SK-N-SH treated with all-trans-retinoic acid at 6 μM for 48 hours (cell line): ENCODE data around the gene ZMYND8.

Experiments
- ATAC-seq: fragments of 200-7000 bp; cut with Tn5 transposase; 3 replicates; pipeline ENCODE4 v1.9.1; 2020; ENCODE audit warnings: mild to moderate bottlenecking, moderate library complexity
- ARNTL ChIP-seq: fragments of 450-650 bp; formaldehyde crosslinking; IDR thresholded peaks from 2 replicates; pipeline ENCODE4 v1.5.0; 2020; ENCODE audit warnings: low read depth, mild to moderate bottlenecking, moderate library complexity, borderline replicate concordance
- BACH2 ChIP-seq: fragments of 250-450 bp; sonication (Bioruptor Pico); IDR thresholded peaks from 2 replicates; pipeline ENCODE4 v1.9.0; 2021; ENCODE audit warnings: mild to moderate bottlenecking, borderline replicate concordance
- CSDC2 ChIP-seq: fragments of 250-450 bp; sonication (Bioruptor Pico); IDR thresholded peaks from 2 replicates; pipeline ENCODE4 v1.5.0; 2020; ENCODE audit warnings: mild to moderate bottlenecking, moderate library complexity
- ESRRG ChIP-seq: fragments of 250-450 bp; sonication (Bioruptor Pico); IDR thresholded peaks from 2 replicates; pipeline ENCODE4 v1.6.1; 2021; ENCODE audit warnings: mild to moderate bottlenecking
- ISL1 ChIP-seq: fragments of 250-450 bp; sonication (Bioruptor Pico); IDR thresholded peaks from 2 replicates; pipeline ENCODE4 v2.1.2; 2022; ENCODE audit warnings: mild to moderate bottlenecking, moderate library complexity
- PATZ1 ChIP-seq: fragments of 250-450 bp; sonication (Bioruptor Pico); IDR thresholded peaks from 2 replicates; pipeline ENCODE4 v1.8.0; 2020; ENCODE audit warnings: mild to moderate bottlenecking, moderate library complexity, borderline replicate concordance
- PPARA ChIP-seq: fragments of 250-450 bp; sonication (Bioruptor Pico); IDR thresholded peaks from 2 replicates; pipeline ENCODE4 v1.5.0; 2020; ENCODE audit warnings: mild to moderate bottlenecking, borderline replicate concordance
- RARB ChIP-seq: fragments of 250-450 bp; sonication (Bioruptor Pico); IDR thresholded peaks from 2 replicates; pipeline ENCODE4 v1.8.0; 2021; ENCODE audit warnings: mild to moderate bottlenecking, moderate library complexity
- SNAI2 ChIP-seq: fragments of 250-450 bp; sonication (Bioruptor Pico); IDR thresholded peaks from 2 replicates; pipeline ENCODE4 v1.5.0; 2020; ENCODE audit warnings: mild to moderate bottlenecking, moderate library complexity
- TCF4 ChIP-seq: fragments of 250-450 bp; sonication (Bioruptor Pico); IDR thresholded peaks from 2 replicates; pipeline ENCODE4 v1.8.0; 2021; ENCODE audit warnings: mild to moderate bottlenecking, moderate library complexity, borderline replicate concordance
- TSHZ2 ChIP-seq: fragments of 250-450 bp; sonication (Bioruptor Pico); IDR thresholded peaks from 2 replicates; pipeline ENCODE4 v1.5.0; 2020; ENCODE audit warnings: mild to moderate bottlenecking, moderate library complexity
- ZC3H10 ChIP-seq: fragments of 250-450 bp; sonication (Bioruptor Pico); IDR thresholded peaks from 2 replicates; pipeline ENCODE4 v1.5.1; 2021; ENCODE audit warnings: mild to moderate bottlenecking, moderate library complexity
- ZFP3 ChIP-seq: fragments of 250-450 bp; sonication (Bioruptor Pico); IDR thresholded peaks from 2 replicates; pipeline ENCODE4 v1.5.0; 2020; ENCODE audit warnings: mild to moderate bottlenecking, moderate library complexity
- ZFP30 ChIP-seq: fragments of 450-650 bp; formaldehyde crosslinking; IDR thresholded peaks from 2 replicates; pipeline ENCODE4 v1.5.0; 2022; ENCODE audit warnings: mild to moderate bottlenecking, moderate library complexity
- ZNF565 ChIP-seq: fragments of 450-650 bp; formaldehyde crosslinking; conservative IDR thresholded peaks from 2 replicates; pipeline ENCODE4 v1.5.0; 2020; ENCODE audit warnings: low read depth, mild to moderate bottlenecking, moderate library complexity
- ZNF70 ChIP-seq: fragments of 450-650 bp; formaldehyde crosslinking; IDR thresholded peaks from 2 replicates; pipeline ENCODE4 v1.5.0; 2020; ENCODE audit warnings: mild to moderate bottlenecking, moderate library complexity
- ZNF8 ChIP-seq: fragments of 450-650 bp; formaldehyde crosslinking; IDR thresholded peaks from 2 replicates; pipeline ENCODE4 v1.5.0; 2020; ENCODE audit warnings: mild to moderate bottlenecking, moderate library complexity
- TF ChIP-seq, protein P1 (sequence below): fragments of 250-450 bp; sonication (Bioruptor Pico); IDR thresholded peaks from 2 replicates; pipeline ENCODE4 v1.5.1; 2021; ENCODE audit warnings: mild to moderate bottlenecking, moderate library complexity
- TF ChIP-seq, protein P2 (sequence below): fragments of 250-450 bp; sonication (Bioruptor Pico); IDR thresholded peaks from 2 replicates; pipeline ENCODE4 v1.5.1; 2020; ENCODE audit warnings: low read depth, mild to moderate bottlenecking, moderate library complexity
- TF ChIP-seq, protein P3 (sequence below): fragments of 250-450 bp; sonication (Bioruptor Pico); IDR thresholded peaks from 2 replicates; pipeline ENCODE4 v1.8.0; 2021; ENCODE audit warnings: low read depth, mild to moderate bottlenecking, moderate library complexity, borderline replicate concordance

The ZMYND8 gene

GRCh38 chr20:47318027-47318585 lies 38.4 kb downstream of the ZMYND8 start (continued):
- TF ChIP-seq RARB (CRISPR knock-in tag), result no peak
- TF ChIP-seq, protein P1, sequence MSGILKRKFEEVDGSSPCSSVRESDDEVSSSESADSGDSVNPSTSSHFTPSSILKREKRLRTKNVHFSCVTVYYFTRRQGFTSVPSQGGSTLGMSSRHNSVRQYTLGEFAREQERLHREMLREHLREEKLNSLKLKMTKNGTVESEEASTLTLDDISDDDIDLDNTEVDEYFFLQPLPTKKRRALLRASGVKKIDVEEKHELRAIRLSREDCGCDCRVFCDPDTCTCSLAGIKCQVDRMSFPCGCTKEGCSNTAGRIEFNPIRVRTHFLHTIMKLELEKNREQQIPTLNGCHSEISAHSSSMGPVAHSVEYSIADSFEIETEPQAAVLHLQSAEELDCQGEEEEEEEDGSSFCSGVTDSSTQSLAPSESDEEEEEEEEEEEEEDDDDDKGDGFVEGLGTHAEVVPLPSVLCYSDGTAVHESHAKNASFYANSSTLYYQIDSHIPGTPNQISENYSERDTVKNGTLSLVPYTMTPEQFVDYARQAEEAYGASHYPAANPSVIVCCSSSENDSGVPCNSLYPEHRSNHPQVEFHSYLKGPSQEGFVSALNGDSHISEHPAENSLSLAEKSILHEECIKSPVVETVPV, result no peak
- TF ChIP-seq ZC3H10 (CRISPR knock-in tag), result no peak
- TF ChIP-seq ARNTL (CRISPR knock-in tag), result no peak
- 0 out of 2 replicates have a peak, but pooled peaks have one; percentile 15 for TF ChIP-seq SNAI2
- TF ChIP-seq TSHZ2 (CRISPR knock-in tag), result no peak
- TF ChIP-seq, all 23 proteins: peak for 5

DNA sequence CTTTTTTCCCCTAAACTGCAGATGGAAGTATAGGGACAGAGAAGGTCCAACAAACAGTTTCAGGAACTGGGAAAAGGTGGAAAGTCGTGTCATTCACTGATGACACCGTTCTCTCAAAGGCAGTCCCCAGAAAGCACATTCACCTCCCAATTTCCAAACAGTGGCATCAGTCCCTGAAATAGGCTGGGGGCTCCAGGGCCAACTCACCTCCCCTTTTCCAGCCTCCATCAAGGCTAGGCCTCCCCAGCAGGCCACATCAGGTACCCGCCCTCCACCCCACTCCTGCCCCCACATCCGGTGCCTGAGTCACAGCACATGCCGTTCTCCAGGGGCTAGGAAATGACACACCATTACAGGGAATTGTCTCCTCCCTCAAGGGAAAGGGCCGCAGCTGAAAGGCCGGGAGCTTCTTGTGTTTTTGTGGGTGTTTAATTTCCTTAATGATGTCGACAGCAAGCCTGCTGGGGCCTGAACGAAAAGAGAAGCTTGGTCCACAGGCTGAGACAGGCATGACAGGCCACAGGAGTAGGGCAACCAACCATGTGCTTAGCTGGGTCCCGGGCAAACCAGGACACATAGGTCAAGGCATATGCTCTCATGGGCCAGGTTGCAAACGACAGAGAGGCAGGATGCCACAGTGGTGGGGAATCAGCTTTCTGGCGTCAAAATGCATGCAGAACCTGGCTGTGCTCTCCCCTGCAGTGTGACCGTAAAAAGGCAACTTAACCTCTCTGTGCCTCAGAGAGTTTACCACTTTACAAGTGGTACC lies 39.2 kb downstream of the ZMYND8 start:
- TF ChIP-seq ARNTL (CRISPR knock-in tag), result no peak
- TF ChIP-seq, protein P2, sequence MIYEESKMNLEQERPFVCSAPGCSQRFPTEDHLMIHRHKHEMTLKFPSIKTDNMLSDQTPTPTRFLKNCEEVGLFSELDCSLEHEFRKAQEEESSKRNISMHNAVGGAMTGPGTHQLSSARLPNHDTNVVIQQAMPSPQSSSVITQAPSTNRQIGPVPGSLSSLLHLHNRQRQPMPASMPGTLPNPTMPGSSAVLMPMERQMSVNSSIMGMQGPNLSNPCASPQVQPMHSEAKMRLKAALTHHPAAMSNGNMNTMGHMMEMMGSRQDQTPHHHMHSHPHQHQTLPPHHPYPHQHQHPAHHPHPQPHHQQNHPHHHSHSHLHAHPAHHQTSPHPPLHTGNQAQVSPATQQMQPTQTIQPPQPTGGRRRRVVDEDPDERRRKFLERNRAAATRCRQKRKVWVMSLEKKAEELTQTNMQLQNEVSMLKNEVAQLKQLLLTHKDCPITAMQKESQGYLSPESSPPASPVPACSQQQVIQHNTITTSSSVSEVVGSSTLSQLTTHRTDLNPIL (CRISPR knock-in tag), result no peak
- peak; percentile 72; the same call in 1 of the 2 replicates for TF ChIP-seq ZFP3 (CRISPR knock-in tag)
- no peak for TF ChIP-seq ZNF8 (CRISPR knock-in tag)
- no peak for TF ChIP-seq ZNF70 (CRISPR knock-in tag)
- TF ChIP-seq PPARA (CRISPR knock-in tag), result no peak
- TF ChIP-seq CSDC2 (CRISPR knock-in tag), result 0 out of 2 replicates have a peak, but pooled peaks have one; percentile 14
- TF ChIP-seq ESRRG, result no peak
- TF ChIP-seq, protein P1, result no peak
- no peak for TF ChIP-seq ZNF565 (CRISPR knock-in tag)
- peak; percentile 30; the same call in 1 of the 2 replicates for TF ChIP-seq PATZ1 (CRISPR knock-in tag)
- TF ChIP-seq TCF4 (CRISPR knock-in tag), result no peak
- no peak for TF ChIP-seq BACH2 (CRISPR knock-in tag)
- peak; percentile 75 for ATAC-seq

DNA sequence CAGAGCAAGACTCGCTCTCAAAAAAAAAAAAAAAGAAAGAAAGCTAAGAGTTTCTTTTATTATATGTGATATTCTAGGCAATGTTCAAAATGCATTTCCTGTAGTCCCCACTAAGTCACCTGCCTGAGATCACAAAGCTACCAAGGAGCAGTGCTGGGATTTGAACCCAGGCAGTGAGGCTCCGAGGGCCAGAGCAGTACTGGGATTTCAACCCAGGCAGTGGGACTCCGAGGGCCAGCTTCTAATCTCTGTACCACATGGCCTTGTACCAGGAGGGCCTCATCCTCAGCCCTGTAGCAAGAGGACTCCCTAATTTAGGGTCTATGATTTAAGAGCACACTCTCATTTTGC lies 39.7 kb downstream of the ZMYND8 start:
- ATAC-seq, result no peak
- no peak for TF ChIP-seq ISL1 (CRISPR knock-in tag)
- no peak for TF ChIP-seq SNAI2
- no peak for TF ChIP-seq ZC3H10 (CRISPR knock-in tag)
- TF ChIP-seq ZFP3 (CRISPR knock-in tag), result no peak
- no peak for TF ChIP-seq PPARA (CRISPR knock-in tag)
- TF ChIP-seq, protein P3, sequence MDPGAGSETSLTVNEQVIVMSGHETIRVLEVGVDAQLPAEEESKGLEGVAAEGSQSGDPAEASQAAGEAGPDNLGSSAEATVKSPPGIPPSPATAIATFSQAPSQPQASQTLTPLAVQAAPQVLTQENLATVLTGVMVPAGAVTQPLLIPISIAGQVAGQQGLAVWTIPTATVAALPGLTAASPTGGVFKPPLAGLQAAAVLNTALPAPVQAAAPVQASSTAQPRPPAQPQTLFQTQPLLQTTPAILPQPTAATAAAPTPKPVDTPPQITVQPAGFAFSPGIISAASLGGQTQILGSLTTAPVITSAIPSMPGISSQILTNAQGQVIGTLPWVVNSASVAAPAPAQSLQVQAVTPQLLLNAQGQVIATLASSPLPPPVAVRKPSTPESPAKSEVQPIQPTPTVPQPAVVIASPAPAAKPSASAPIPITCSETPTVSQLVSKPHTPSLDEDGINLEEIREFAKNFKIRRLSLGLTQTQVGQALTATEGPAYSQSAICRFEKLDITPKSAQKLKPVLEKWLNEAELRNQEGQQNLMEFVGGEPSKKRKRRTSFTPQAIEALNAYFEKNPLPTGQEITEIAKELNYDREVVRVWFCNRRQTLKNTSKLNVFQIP, result no peak
- no peak for TF ChIP-seq ZFP30 (CRISPR knock-in tag)
- TF ChIP-seq ARNTL (CRISPR knock-in tag), result no peak
- TF ChIP-seq, protein P2 (CRISPR knock-in tag), result no peak
- no peak for TF ChIP-seq CSDC2 (CRISPR knock-in tag)
- TF ChIP-seq, protein P1, result no peak
